ENCODE measurements around the gene FYN.

- TF ChIP-seq CTCF (optimal IDR thresholded peaks at IDR 0.05 in 1 of 3, IDR thresholded peaks at IDR 0.05 in 1 of 3, conservative IDR thresholded peaks at IDR 0.05 in 1 of 3; ENCODE audit: extremely low read depth in 1 of 3, insufficient read depth in 2 of 3, low read length in 3 of 3) (no peak), EZH2 (IDR thresholded peaks at IDR 0.05; ENCODE audit: low read length) (no peak)
Observed at GRCh38 chr6:111618407-111618806, 254.8 kb downstream of the FYN start.
